Left hindlimb (tissue), 1 donor: ENCODE results near the gene TOMM22.

Source experiments
- DNase-seq: peaks from one replicate; pipeline ENCODE4 v3.0.0-alpha.2; 2018

The TOMM22 gene

DNA sequence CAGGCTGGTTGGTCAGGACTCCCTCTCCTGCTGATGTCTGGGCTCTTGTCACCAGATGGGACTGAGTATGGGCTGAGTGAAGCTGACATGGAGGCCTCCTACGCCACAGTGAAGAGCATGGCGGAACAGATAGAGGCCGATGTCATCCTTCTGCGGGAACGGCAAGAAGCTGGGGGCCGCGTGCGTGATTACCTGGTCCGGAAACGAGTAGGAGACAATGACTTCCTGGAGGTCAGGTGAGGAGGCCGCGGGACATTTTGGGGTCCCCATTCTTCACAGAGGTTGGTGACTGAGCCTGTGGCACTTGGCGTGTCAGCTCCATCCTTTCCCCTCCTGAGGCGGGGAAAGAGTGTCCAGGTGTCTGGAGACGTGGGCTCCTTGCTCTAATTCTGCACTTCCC is 34.1 kb downstream of the TOMM22 start:
- no peak for DNase-seq

DNA sequence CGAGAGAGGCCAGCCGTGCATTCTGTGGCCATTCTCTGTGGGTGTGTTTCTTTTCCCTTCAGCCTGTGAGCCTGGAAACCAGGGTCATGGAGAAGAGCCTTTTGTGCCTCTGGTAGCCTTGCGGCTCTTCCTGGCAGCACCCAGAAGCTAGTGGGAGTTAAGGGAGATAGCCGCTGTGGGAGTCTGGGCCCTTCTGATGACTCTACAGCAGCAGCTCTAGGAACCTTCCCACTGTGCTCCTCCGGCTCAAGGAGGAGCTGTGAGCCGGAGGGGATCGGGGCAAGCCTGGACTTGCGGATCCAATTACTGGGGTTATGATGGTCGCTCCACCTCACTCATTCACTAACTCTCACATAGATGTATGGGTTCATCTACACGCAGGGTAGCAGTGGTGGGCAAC is 34.5 kb downstream of the TOMM22 start:
- DNase-seq = no peak

DNA sequence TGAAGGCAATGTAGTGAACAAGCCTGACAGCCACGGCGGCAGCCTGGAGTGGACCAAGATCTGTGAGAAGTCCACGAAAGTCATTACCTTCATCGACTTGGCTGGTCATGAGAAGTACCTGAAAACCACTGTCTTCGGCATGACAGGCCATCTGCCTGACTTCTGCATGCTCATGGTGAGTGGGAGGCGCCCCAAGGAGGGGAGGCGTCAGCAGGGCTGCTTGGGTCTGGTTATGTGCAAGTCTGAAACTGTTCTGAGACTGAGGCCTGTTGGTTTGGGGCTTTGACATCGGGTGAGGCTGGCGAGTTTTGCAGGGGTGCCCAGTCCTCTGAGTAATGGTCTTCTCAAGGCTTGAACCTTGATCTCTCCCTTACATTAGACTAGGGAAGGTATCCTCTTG is 35.1 kb downstream of the TOMM22 start:
- no peak for DNase-seq

DNA sequence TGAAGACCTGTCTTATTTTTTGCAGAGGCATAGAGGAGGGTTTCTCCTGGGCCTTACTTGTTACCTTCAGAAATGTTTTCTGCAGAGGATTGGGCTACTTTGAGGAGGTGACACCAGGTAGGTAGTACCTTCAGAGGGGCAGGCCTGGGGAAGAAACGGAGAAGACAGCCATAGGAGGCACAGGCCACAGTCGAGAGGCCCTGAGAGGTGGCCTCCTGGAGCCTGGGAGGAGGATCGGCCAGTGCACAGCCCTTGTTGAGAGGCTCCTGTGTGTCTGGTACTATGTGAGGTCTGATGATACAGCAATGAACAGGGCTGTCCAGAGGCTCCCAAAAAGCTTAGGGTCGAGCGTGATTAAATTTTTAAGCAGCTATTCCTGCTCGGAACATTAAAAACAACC is 35.5 kb downstream of the TOMM22 start:
- DNase-seq = no peak

DNA sequence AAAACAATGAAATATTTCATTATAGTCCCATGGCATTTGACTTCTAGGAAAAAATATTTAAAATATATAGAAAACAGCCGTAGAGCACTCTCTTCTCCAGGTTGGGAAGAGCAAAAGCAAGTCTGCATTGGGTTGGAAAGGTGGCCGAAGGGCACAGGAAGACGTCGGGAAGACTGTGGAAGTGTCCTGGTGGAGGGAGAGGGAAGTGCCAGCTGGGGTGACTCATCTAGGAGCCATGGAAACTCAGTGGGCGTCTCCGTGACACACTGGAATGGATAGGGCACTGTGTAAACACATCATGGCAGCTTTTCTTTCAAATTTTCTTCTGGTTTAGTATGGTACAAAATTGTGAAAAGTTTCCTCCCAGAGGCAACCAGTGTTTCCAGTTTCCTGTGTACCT is 36.7 kb downstream of the TOMM22 start:
- no peak for DNase-seq

DNA sequence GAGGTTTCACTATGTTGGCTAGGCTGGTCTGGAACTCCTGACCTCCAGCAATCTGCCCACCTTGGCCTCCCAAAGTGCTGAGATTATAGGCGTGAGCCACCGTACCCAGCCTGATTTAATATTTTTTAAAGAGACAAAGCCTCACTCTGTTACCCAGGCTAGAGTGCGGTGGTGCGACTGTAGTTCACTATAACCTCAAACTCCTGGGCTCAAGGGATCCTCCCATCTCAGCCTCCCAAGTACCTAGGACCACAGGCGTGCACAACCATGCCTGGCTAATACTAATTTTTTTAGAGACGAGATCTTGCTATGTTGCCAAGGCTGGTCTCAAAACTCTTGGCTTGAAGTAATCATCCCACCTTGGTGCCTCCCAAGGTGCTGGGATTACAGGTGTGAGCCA is 37.4 kb downstream of the TOMM22 start:
- DNase-seq = no peak

DNA sequence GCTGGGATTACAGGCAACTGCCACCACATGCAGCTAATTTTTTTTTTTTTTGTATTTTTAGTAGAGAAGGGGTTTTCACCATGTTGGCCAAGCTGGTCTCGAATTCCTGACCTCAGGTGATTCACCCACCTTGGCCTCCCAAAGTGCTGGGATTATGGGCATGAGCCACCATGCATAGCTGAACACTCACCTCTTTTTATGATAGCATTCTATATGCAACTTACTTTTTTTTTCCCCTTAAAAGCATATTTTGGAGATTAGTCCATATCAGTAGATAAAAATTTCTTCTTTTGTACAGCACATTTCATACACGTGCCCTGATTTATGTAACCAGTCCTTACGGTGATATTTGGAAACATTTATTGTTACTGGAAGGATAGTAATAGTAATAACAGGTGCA is 38.6 kb downstream of the TOMM22 start:
- DNase-seq = no peak

DNA sequence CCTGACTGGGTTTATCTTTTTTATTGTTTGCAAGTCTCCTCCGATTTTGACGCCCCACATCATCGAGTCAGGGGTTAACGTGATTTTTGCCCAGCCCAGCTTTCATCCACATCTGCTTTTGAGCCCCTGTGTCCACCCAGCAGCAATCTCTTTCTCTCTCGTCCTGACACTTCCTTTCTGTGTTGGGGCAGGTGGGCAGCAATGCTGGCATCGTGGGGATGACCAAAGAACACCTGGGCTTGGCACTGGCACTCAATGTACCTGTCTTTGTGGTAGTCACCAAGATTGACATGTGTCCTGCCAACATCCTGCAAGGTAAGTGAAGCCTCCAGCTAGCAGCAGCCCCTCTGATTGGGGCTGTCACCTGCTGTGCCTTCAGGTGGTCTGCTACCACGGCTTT is 39.8 kb downstream of the TOMM22 start:
- peak; percentile 4 for DNase-seq

DNA sequence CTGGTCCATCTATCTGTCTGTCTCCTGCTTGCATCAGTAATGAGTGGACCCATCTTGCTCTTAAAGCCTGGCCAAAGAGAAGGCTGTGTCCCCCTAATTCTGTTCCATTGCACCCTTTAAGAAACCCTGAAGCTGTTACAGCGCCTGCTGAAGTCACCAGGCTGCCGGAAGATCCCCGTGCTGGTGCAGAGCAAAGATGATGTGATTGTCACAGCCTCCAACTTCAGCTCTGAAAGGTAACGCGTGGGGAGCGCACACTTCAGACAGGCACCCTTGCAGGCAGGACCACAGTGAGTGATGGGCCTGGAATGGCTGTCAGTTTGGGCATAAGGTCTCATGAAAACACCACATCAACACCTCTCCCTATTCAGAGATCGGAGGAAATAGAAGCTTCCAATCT is 42.4 kb downstream of the TOMM22 start:
- DNase-seq = peak; percentile 3

DNA sequence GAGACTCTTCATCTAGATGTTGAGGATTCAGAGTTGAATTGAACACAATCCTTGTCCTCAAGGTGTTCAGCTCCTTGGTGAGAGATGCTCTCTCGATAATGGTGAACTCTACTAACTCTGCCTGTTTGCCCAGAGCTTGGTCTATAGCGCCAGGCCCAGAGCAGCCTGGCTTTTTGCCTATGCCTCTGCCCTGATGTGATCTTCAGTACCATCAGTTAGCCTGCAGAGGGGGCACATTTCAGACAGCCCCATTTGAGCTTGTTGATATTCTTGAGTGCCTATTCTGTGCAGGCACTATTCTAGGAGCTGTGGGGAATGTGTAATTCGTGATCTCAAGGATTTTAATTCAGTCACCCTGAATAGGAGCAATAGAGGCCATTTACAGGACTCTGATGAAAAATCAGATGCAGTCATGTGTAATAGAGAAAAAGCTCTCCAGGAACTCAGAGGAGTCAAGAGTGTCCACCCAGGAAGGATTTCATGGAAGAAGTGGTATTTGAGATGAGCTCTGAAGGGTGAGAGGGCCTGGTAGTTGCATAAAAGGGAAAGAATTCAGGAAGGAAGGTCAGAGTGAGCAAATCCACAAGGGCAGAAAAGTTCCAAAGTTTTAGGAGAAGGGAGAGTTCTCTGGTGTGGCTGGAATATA is 43.3 kb downstream of the TOMM22 start:
- peak; percentile 29 for DNase-seq

DNA sequence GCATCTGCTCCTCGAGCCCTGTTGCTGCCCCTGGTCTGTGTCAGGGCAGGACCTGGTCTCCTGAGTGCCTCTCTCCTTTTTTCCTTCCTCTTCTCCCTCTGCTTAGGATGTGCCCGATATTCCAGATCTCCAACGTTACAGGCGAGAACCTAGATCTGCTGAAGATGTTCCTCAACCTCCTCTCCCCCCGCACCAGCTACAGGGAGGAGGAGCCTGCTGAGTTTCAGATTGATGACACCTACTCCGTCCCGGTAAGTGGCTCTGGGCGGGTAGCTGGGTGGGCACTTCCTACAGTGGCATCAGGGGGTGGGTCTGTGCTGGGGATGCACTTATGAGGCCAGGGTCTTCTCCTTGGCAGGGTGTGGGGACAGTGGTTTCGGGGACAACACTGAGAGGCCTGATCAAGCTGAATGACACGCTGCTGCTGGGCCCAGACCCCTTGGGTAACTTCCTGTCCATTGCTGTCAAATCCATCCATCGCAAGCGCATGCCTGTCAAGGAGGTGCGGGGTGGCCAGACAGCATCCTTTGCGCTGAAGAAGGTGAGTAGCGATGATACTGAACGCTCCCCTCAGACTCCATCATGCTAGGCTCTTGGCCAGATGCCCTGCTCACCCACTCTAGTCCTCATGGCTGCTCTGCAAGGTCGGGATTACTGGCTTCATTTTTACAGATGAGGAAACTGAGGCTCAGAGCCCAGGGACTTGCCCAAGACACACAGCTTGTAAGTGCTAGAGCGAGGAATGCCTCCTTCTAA is 44.3 kb downstream of the TOMM22 start:
- peak; percentile 23 for DNase-seq

DNA sequence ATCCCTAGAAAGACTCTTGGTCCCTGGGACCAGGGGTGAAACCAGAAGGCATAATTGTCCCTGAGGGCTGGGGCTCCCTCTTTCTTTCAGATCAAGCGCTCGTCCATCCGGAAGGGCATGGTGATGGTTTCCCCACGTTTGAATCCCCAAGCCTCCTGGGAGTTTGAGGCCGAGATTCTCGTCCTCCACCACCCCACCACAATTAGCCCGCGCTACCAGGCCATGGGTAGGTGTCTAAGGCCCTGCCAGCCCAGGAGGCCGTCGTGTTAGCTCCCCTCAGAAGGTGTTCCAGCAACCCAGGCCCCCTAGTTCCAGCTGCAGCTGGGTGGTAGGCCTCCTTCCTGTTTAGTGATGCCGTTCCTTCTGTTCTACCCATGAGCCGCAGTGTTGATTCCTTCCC is 45.4 kb downstream of the TOMM22 start:
- DNase-seq = peak; percentile 16

DNA sequence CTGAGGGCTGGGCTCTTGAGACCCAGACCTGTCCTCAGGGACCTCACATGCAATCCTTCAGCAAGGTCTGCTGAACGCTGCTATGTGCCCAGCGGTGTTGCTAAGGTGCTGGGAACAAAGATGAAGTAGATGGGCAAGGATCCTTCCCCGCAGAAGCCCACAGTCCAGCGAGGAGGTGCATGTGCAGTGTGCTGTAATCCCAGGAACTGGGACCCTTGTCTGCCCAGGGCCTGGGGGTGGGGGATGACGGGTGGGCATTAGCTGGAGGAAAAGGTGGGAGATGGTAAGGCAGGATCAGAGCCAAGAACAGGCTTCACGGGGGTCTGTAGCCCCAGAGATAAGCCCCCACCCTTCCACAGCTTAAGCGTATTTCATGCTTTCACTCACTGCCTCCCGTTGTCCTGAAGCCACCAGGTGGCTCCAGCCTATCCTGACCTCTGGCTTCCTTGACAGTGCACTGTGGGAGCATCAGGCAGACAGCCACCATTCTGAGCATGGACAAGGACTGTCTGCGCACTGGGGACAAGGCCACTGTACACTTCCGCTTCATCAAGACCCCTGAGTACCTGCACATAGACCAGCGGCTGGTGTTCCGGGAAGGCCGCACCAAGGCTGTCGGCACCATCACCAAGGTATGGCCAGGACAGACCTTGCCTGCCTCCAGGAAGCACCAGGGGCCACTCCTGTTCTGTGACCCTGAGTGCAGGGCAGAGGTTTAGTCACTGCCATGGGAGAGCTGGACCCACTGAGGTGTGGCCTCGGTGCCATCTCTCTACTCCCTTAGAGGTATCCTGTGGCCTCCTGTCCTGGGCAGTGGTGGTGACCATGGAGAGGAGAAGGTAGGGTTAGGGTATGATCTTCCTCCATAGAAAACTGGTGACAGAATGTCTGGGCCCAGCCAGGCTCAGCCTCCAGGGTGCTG is 46.0 kb downstream of the TOMM22 start:
- peak; percentile 12 for DNase-seq

DNA sequence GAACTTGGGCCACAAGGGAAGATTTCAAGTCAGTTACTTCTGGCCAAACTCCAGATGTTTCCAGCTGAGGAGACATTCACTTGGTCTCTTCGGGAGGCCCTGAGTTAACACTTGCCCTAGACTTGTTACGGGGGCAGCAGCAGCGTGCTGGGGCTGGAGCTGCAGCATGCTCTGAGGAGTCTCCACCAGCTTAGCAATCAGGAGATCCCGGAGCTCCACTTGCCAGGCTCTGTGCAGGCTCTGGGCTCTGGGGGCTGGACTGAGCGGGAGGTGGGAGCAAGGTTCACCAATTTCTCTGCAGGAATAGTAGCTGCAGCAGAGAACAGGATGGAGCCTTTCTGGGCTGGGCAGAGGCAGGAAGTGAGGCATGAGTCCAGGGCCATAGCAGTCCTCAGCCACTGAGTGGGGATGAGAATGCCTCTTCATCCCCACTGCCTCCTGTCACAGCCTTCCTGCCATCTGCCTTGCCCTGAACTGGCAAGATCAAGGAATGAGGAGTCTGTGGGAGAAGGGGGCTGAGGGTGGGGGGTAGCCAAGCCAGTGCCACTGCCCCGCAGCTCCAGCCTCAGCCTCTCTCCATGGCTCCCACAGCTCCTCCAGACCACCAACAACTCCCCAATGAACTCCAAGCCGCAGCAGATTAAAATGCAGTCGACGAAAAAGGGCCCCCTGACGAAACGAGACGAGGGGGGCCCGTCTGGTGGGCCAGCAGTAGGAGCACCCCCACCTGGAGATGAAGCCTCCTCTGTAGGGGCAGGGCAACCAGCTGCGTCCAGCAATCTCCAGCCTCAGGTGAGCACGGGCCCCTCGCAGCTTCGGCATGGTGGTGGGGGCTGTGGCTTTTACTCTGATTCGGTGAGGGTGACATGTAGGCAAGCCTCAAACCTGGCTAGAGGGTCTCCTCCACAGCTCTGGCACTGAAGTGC is 47.4 kb downstream of the TOMM22 start:
- DNase-seq = peak; percentile 20

DNA sequence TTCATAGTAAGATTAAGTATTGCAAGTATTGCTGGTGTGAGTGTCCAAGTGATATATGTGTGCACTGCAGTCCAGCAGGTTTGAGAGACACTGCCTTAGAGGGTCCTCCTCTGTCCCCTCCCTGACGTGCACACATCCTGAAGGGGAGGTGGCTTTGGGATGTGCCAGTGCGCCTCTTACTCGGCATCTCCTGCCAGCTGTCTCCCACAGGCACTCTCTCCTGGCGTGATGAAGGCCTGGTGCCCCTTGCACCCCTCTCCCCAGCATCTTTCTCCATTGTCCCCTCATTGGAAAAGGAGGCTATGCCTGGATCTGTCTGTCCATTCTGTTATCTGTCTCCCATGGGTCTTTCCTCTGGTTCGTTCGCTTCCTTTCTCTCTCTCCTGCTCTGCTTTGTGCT is 48.2 kb downstream of the TOMM22 start:
- DNase-seq = no peak

DNA sequence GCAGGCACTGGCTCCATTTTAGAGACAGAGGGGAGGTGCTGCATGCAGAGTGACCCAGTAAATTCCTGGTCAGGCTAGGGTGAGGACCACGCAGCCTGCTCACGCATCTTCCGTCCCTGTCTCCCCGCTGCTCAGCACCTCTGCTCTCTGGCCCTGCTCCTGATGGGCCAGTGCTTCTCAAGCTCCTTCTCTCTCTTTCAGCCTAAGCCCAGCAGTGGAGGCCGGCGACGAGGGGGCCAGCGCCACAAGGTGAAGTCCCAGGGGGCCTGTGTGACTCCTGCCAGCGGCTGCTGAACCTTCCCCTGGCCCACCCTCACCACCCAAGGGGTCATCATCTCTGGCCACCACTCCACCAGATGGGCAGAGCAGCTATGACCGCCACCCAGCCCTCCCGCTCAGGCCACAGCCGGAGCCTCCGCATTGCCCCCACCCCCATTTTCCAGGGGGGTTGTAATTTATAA is 48.7 kb downstream of the TOMM22 start:
- no peak for DNase-seq

DNA sequence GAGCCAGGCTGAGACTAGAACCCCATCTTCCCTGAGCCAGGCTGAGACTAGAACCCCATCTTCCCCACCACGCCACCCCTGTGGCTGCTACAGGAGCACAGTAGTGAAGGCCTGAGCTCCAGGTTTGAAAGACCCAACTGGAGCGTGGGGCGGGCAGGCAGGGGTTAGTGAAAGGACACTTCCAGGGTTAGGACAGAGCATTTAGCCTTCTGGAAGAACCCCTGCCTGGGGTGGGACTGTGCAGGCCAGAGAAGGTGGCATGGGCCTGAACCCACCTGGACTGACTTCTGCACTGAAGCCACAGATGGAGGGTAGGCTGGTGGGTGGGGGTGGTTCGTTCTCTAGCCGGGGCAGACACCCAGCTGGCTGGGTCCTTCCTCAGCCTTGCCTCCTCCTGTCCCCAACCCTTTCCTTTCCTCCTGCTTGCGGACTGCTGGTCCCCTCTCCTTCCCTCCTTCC is 50.0 kb downstream of the TOMM22 start:
- DNase-seq = no peak

DNA sequence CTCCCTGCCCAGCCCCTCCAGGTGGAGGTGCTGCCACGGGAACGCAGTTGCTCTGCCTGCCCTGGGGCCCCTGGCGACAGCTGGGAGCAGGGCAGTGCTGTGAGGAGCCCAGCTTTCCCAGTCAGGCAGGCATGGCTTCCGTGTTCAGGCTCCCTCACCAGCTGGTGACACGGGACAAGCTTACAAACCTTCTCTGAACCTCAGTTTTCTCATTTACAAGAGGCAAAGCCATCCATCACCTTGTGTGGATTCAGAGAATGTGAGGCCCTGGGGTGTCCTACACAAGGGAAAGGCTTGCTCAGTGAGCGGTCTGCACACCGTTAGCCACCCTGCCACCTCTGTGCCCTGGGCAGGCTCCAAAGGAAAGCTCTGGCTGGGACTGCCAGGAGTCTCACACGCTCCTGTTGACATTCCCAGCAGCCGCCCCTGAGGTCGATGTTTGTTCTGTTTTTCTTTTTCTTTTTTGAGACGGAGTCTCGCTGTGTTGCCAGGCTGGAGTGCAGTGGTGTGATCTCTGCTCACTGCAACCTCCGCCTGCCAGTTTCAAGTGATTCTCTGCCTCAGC is 50.6 kb downstream of the TOMM22 start:
- peak; percentile 2 for DNase-seq

DNA sequence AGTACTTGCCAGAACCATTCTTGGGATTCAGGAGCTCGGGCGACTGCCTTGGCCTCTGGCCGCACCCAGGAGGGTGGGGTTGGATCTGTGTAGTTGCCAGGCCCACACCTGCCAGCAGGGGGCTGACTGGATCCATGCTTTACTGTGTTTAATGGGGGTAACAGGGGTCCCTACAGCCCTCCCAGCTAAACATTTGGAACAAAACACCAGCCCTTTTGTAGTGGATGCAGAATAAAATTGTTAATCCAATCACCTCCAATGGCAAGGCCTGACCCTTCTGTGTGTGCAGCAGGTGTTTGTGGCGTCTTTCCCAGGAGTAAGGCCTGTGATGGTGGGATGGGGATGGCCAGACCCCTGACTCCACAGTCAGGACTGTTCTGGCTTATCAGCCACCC is 51.6 kb downstream of the TOMM22 start:
- no peak for DNase-seq

DNA sequence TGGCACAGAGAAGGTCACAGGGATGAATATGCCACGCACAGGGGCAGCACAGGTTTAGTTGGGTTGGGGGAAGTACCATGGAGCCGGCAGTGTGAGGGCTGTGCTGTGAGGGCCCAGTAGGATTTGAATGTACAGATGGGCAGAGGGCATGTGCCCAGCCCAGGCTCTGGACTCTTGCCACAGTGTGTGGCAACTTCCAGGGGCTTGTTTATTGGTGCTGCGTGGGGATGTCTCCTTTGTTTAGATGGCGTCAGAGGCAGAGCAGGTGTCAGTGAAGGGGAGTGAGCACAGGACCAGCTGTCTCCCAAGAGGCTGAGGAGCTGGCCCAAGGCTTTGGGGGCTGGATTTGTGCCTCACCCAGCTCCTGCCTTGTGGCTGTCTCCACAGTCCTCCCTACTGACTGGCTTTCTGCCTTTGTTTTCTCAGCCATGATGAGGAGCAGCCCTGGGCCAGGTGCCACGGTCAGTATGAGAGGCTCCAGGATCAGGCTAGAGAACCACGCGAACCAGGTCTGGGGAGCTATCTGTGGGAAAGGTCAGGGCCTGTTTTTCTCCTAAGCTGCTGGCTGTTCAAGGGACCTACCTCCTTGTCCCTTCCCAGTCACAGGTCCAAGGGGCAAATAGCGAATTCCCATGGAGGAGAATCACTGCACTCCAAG is 52.1 kb downstream of the TOMM22 start:
- DNase-seq = peak; percentile 59

DNA sequence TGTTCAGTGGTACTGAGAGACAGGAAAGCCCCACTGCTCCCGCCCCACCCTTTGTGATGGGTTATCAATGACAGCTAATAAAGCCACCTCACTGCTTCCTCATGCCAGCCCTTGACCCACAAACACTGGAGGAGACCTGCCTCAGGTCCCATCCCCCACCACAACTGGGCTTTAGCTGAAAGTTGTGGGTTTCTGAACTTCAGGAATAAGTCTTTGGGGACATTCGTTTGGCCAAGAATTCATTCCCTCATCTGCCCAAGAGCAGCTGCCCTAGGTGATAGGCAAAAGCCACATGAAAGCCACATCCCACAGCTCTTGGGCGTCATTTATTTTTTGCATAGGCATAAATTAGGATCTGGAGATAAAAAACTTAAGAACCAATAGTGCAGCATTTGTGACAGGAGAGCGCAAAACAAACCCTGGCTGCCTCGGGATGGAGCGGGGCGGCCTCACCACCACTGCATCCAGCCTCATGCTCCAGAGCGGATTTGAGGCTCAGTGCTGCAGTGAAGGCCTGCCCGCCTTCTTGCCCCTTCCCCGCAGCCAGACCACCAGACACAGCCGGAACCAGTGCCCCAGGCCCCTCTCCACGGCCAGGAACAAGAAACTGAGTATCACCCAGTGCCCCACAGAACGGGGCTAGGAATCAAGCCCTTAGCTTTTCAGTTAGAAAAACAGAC is 52.8 kb downstream of the TOMM22 start:
- peak; percentile 18 for DNase-seq
